ENCODE results near the gene COL5A2. TPM values are rescaled to one million over a fixed set of nuclear protein-coding genes. Genes with fewer than 3 reads are reported as not detected.

Gene COL5A2
- total RNA-seq, 3 donors from 2014 or later, result 22.7 to 111 (median 30.8) TPM

DNA sequence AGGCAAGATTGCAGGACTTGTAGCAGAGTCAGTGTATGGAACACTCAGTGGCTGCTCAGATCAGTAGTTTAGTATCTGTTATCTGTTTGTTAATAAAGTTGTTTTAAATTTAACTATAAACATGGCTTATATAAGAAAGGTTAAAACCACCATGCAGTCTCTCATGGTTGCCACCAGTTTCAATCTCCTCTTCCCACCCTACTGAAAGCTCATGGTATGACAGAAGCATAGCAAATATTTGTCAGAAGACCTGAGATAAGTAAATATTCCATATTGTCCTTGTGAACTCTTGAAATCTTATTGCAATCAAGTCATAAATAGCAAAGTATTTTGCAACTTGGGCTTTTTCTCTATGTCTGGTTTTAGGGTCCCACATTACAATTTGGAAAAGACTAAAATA is 2.1 kb upstream of the COL5A2 start:
- intact Hi-C loops (cut with DNase I; ENCODE audit: low total_unique reads), result no loop called here
- no peak for DNase-seq (ENCODE audit: low spot score in 2 of 2)
- Histone ChIP-seq H3K4me1 (no peaks in the 10 kb centered on the region), H3K4me3 (no peak overlapping the region), H3K9me3 (no peaks in the 10 kb centered on the region), H3K27me3 (no peaks in the 10 kb centered on the region), H3K27ac (no peak overlapping the region), H3K36me3 (no peaks in the 10 kb centered on the region)
- TF ChIP-seq POLR2A (IDR thresholded peaks at IDR 0.05) (no peak), POLR2AphosphoS5 (IDR thresholded peaks at IDR 0.05) (no peak)
- TF ChIP-seq, protein P1, sequence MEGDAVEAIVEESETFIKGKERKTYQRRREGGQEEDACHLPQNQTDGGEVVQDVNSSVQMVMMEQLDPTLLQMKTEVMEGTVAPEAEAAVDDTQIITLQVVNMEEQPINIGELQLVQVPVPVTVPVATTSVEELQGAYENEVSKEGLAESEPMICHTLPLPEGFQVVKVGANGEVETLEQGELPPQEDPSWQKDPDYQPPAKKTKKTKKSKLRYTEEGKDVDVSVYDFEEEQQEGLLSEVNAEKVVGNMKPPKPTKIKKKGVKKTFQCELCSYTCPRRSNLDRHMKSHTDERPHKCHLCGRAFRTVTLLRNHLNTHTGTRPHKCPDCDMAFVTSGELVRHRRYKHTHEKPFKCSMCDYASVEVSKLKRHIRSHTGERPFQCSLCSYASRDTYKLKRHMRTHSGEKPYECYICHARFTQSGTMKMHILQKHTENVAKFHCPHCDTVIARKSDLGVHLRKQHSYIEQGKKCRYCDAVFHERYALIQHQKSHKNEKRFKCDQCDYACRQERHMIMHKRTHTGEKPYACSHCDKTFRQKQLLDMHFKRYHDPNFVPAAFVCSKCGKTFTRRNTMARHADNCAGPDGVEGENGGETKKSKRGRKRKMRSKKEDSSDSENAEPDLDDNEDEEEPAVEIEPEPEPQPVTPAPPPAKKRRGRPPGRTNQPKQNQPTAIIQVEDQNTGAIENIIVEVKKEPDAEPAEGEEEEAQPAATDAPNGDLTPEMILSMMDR (IDR thresholded peaks at IDR 0.05), result no peak

DNA sequence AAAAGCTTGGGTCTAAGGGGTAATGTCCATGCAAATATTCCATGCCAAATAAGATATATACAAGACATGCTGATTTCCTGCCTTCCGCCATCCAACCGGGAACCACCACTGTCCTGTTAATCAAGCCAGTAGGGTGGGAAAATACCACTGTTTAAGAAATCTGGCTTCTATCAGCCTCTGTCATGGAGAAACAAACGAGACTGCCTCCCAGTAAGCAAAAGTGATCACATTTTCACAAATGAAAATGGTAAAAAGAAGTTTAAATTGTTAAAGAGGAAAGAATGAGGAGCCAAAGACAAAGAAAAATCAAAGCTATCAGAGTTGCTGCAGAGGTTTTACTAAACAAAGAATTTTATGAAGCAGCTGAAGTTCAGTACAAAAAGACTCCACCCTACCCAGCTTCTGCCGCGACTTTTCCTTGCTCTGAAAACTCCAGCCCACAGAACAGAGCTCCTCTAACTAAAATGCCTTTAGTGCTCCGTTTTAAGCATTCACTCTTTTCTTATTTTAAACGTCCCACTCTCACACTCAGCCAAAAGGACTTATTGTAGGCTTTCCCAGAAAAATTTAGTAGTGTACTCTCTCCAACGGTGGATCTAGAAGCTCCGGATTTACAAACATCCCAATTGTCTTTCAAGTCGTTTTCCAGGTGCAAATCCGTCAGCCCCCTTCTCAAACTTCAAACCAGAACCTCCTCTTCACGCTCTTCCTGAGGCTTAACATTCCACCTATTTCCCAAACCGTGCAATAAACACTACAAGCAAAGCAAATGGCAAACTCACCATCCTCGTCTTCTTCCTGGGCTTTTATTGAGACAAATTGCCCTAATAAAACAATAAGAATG is 613 bp downstream of the COL5A2 start:
- no peaks in the 10 kb centered on the region for H3K36me3 ChIP-seq
- DNase-seq (ENCODE audit: low spot score in 2 of 2), result no peak
- H3K9me3 ChIP-seq, result no peaks in the 10 kb centered on the region
- peak overlapping the region; percentile 53 to 63 (median 55) for H3K4me3 ChIP-seq
- no peaks in the 10 kb centered on the region for H3K27me3 ChIP-seq
- no peaks in the 10 kb centered on the region for H3K4me1 ChIP-seq
- intact Hi-C loops (cut with DNase I; ENCODE audit: low total_unique reads), result no loop called here
- peak overlapping the region; percentile 52 to 65 for H3K27ac ChIP-seq
- TF ChIP-seq POLR2A (IDR thresholded peaks at IDR 0.05) (no peak), POLR2AphosphoS5 (IDR thresholded peaks at IDR 0.05) (no peak)
- TF ChIP-seq, protein P1 (IDR thresholded peaks at IDR 0.05), result no peak

DNA sequence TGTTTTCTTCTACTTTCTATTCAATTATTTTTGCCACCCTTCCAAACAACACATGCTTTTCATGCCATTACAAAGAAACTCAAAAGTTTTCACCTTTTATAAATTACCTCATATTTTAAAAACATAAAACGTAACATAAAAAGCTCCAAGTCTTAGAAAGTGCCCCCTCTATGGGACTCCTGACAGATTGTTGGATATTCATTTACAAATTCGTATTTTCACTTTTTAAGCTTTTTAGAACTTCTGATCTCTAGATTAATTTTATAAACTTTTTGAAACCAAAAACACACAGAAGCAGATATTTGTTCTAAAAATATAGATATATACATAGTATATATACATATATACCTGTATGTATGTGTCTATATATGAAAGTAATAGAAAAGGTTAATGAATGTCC is 1.5 kb downstream of the COL5A2 start:
- no peak for DNase-seq (ENCODE audit: low spot score in 2 of 2)
- no peak for TF ChIP-seq POLR2A (IDR thresholded peaks at IDR 0.05)
- no peaks in the 10 kb centered on the region for H3K4me1 ChIP-seq
- H3K9me3 ChIP-seq, result no peaks in the 10 kb centered on the region
- no peaks in the 10 kb centered on the region for H3K27me3 ChIP-seq
- H3K27ac ChIP-seq, result no peak overlapping the region
- peak overlapping the region; percentile 53 to 63 (median 55) for H3K4me3 ChIP-seq
- H3K36me3 ChIP-seq, result no peaks in the 10 kb centered on the region
- intact Hi-C loops (cut with DNase I; ENCODE audit: low total_unique reads), result no loop called here

DNA sequence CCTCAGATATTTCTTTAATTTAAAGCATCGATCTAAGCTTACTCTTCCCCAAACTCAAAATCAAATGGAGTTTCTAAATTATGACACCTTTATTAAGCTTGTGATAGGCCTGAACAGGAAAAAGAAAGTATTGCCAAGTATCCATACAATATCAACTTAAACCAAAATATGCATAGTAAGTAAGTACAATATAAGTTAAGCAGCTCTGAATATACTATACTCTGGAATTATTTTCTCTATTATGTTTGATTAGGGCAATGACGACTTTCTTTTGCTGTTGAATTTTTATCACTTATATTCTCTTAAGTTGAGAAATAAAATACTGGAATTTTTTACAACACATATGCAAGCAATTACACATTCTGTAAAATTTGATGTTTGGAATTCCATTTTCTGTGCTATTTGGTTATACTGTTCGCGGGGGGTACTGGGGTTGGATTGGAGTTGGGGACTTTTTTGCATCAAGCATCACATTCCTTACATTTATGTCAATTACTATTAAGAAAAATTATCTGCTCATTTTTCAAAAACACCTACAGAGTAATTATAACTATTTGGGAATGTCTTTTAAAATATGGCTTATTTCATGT is 2.2 kb downstream of the COL5A2 start:
- Histone ChIP-seq H3K27me3 (no peaks in the 10 kb centered on the region), H3K4me3 (peak overlapping the region; percentile 53 to 63 (median 55)), H3K27ac (peak overlapping the region in 1 of 2 donors; percentile 20), H3K4me1 (no peaks in the 10 kb centered on the region), H3K36me3 (no peaks in the 10 kb centered on the region), H3K9me3 (no peaks in the 10 kb centered on the region)
- no peak for DNase-seq (ENCODE audit: low spot score in 2 of 2)
- TF ChIP-seq, protein P1 (IDR thresholded peaks at IDR 0.05), result no peak
- TF ChIP-seq POLR2AphosphoS5 (IDR thresholded peaks at IDR 0.05) (no peak), POLR2A (IDR thresholded peaks at IDR 0.05) (no peak)
- intact Hi-C loops (cut with DNase I; ENCODE audit: low total_unique reads), result no loop called here

DNA sequence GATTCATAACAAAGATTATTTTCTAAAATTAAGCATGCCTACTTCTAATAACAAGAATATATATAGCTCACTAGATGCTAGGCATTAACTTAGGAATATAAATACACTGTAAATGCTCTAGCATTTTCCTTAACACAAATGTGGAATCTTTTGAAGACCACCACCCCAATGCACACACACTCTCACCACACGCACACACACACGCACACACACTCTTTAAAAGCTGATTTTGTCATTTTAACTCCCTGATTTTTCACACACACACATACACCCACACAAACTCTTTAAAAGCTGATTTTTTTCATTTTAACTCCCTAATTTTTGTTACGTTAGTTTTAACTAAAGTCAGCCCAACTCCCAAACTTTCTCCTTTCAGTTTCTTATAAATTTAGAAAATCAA is 3.0 kb downstream of the COL5A2 start:
- Histone ChIP-seq H3K4me3 (peak overlapping the region; percentile 53 to 63 (median 55)), H3K27me3 (no peaks in the 10 kb centered on the region), H3K27ac (peak overlapping the region in 1 of 2 donors; percentile 49), H3K4me1 (no peaks in the 10 kb centered on the region), H3K9me3 (no peaks in the 10 kb centered on the region), H3K36me3 (no peaks in the 10 kb centered on the region)
- no peak for DNase-seq (ENCODE audit: low spot score in 2 of 2)
- intact Hi-C loops (cut with DNase I; ENCODE audit: low total_unique reads), result no loop called here
- no peak for TF ChIP-seq POLR2AphosphoS5 (IDR thresholded peaks at IDR 0.05)
- TF ChIP-seq, protein P1 (IDR thresholded peaks at IDR 0.05), result no peak
- no peak for TF ChIP-seq POLR2A (IDR thresholded peaks at IDR 0.05)
